HEK293 (cell line): ENCODE data around the gene MRPS11.

ENCODE experiments used
- CTCF ChIA-PET: fragments of 350-600 bp; formaldehyde crosslinking; extraction: SDS; loops from one replicate; lab custom pipeline; 2021; ENCODE audit warnings: antibody characterized with exemption; lab: Yijun Ruan, JAX
- POLR2A ChIA-PET: fragments of 300-600 bp; formaldehyde crosslinking; extraction: SDS; loops from one replicate; lab custom pipeline; 2020; ENCODE audit warnings: antibody characterized with exemption, inconsistent platforms; lab: Yijun Ruan, JAX
- H3K27ac ChIP-seq: fragments of 200-500 bp; sonication (Bioruptor generic); 2 replicates; pipeline ENCODE4 v1.5.1; 2014; ENCODE audit warnings: low read depth, low read length, control low read depth, inconsistent platforms; ENCODE audit errors: extremely low read depth
- H3K36me3 ChIP-seq, 2 experiments: fragments of 200-500 bp in 1 of 2; sonication (Bioruptor generic) in 1 of 2; 1 replicate in 1 of 2; 2 replicates in 1 of 2; pipeline ENCODE4 v1.5.1; 2014 to 2017; ENCODE audit warnings: inconsistent platforms in 2 of 2, low read length in 2 of 2; ENCODE audit not compliant: control insufficient read depth in 2 of 2, insufficient read depth in 1 of 2
- H3K4me1 ChIP-seq: fragments of 200-500 bp; sonication (Bioruptor generic); 2 replicates; pipeline ENCODE4 v1.5.1; 2014; ENCODE audit warnings: mild to moderate bottlenecking, low read length, inconsistent platforms; ENCODE audit not compliant: control insufficient read depth, insufficient read depth
- H3K4me3 ChIP-seq: 2 replicates; pipeline ENCODE4 v1.5.1; 2011; ENCODE audit warnings: low read depth, mild to moderate bottlenecking, control low read depth, low read length, moderate library complexity
- H3K9me3 ChIP-seq: fragments of 200-500 bp; sonication (Bioruptor generic); 2 replicates; pipeline ENCODE4 v1.5.1; 2014; ENCODE audit warnings: low read depth, low read length, inconsistent platforms; ENCODE audit not compliant: control insufficient read depth, insufficient read depth
- GLI4 ChIP-seq: fragments of 450-650 bp; formaldehyde crosslinking; IDR thresholded peaks from 2 replicates; pipeline ENCODE4 v1.5.1; 2016; ENCODE audit warnings: missing biosample characterization, missing genetic modification characterization
- HOXA7 ChIP-seq: sonication (generic); formaldehyde crosslinking; IDR thresholded peaks from 2 replicates; pipeline ENCODE4 v1.8.1; 2022; ENCODE audit warnings: missing genetic modification reagents, borderline replicate concordance
- KLF7 ChIP-seq: fragments of 450-650 bp; formaldehyde crosslinking; IDR thresholded peaks from 2 replicates; pipeline ENCODE4 v1.5.1; 2016; ENCODE audit warnings: missing biosample characterization, missing genetic modification characterization, borderline replicate concordance
- PRDM1 ChIP-seq: fragments of 450-650 bp; formaldehyde crosslinking; IDR thresholded peaks from 2 replicates; pipeline ENCODE4; 2016; ENCODE audit warnings: missing biosample characterization, missing genetic modification characterization
- SALL2 ChIP-seq: fragments of 450-650 bp; formaldehyde crosslinking; IDR thresholded peaks from 2 replicates; pipeline ENCODE4 v1.5.0; 2017; ENCODE audit warnings: missing biosample characterization, mild to moderate bottlenecking, missing genetic modification characterization, borderline replicate concordance
- SCRT2 ChIP-seq: fragments of 450-650 bp; formaldehyde crosslinking; IDR thresholded peaks from 2 replicates; pipeline ENCODE4 v1.5.1; 2016; ENCODE audit warnings: missing biosample characterization, missing genetic modification characterization
- YY1 ChIP-seq: fragments of 450-650 bp; formaldehyde crosslinking; IDR thresholded peaks from 2 replicates; pipeline ENCODE4 v1.5.1; 2018; ENCODE audit warnings: missing biosample characterization, missing genetic modification characterization
- ZBTB21 ChIP-seq: fragments of 450-650 bp; formaldehyde crosslinking; IDR thresholded peaks from 2 replicates; pipeline ENCODE4 v1.5.1; 2017; ENCODE audit warnings: missing biosample characterization, missing genetic modification characterization
- ZFHX2 ChIP-seq: fragments of 450-650 bp; formaldehyde crosslinking; conservative IDR thresholded peaks from 2 replicates; pipeline ENCODE4 v1.5.1; 2016; ENCODE audit warnings: missing biosample characterization, missing genetic modification characterization
- ZNF112 ChIP-seq: fragments of 450-650 bp; formaldehyde crosslinking; IDR thresholded peaks from 2 replicates; pipeline ENCODE4 v1.5.0; 2017; ENCODE audit warnings: missing biosample characterization, missing genetic modification characterization
- ZNF133 ChIP-seq: fragments of 450-650 bp; formaldehyde crosslinking; IDR thresholded peaks from 2 replicates; pipeline ENCODE4 v1.5.1; 2016; ENCODE audit warnings: missing biosample characterization, missing genetic modification characterization
- ZNF138 ChIP-seq: fragments of 450-650 bp; formaldehyde crosslinking; IDR thresholded peaks from 2 replicates; pipeline ENCODE4 v1.5.1; 2016; ENCODE audit warnings: missing biosample characterization, missing genetic modification characterization, borderline replicate concordance
- ZNF16 ChIP-seq: fragments of 450-650 bp; formaldehyde crosslinking; IDR thresholded peaks from 2 replicates; pipeline ENCODE4 v1.5.1; 2016; ENCODE audit warnings: low read depth, missing biosample characterization, missing genetic modification characterization
- ZNF354C ChIP-seq: fragments of 450-650 bp; formaldehyde crosslinking; IDR thresholded peaks from 2 replicates; pipeline ENCODE4 v1.5.1; 2016; ENCODE audit warnings: missing biosample characterization, missing genetic modification characterization, low read depth, borderline replicate concordance
- ZNF473 ChIP-seq: fragments of 450-650 bp; formaldehyde crosslinking; IDR thresholded peaks from 2 replicates; pipeline ENCODE4 v1.5.1; 2017; ENCODE audit warnings: missing biosample characterization, missing genetic modification characterization
- ZNF544 ChIP-seq: fragments of 450-650 bp; formaldehyde crosslinking; IDR thresholded peaks from 2 replicates; pipeline ENCODE4 v1.5.0; 2017; ENCODE audit warnings: missing biosample characterization, missing genetic modification characterization
- ZNF670 ChIP-seq: fragments of 450-650 bp; formaldehyde crosslinking; IDR thresholded peaks from 2 replicates; pipeline ENCODE4 v1.5.1; 2016; ENCODE audit warnings: missing biosample characterization, missing genetic modification characterization, low read depth
- TF ChIP-seq, protein P1 (sequence below): fragments of 450-650 bp; formaldehyde crosslinking; IDR thresholded peaks from 2 replicates; pipeline ENCODE4 v1.5.1; 2016; ENCODE audit warnings: missing biosample characterization, missing genetic modification characterization
- TF ChIP-seq, protein P2 (sequence below): fragments of 450-650 bp; IDR thresholded peaks from 2 replicates; pipeline ENCODE4 v1.5.1; 2018; ENCODE audit warnings: missing biosample characterization, mild to moderate bottlenecking, missing genetic modification characterization
- TF ChIP-seq, protein P3 (sequence below): fragments of 450-650 bp; formaldehyde crosslinking; IDR thresholded peaks from 2 replicates; pipeline ENCODE4 v1.5.1; 2016; ENCODE audit warnings: missing biosample characterization, missing genetic modification characterization
- TF ChIP-seq, protein P4 (sequence below): fragments of 450-650 bp; formaldehyde crosslinking; IDR thresholded peaks from 2 replicates; pipeline ENCODE4 v1.5.1; 2016; ENCODE audit warnings: missing biosample characterization, missing genetic modification characterization
- TF ChIP-seq, protein P5 (sequence below): fragments of 450-650 bp; formaldehyde crosslinking; IDR thresholded peaks from 2 replicates; pipeline ENCODE4 v1.5.1; 2016; ENCODE audit warnings: missing biosample characterization, missing genetic modification characterization
- TF ChIP-seq, protein P6 (sequence below): fragments of 450-650 bp; formaldehyde crosslinking; IDR thresholded peaks from 2 replicates; pipeline ENCODE4 v1.5.1; 2016; ENCODE audit warnings: missing biosample characterization, missing genetic modification characterization

MRPS11 gene

DNA sequence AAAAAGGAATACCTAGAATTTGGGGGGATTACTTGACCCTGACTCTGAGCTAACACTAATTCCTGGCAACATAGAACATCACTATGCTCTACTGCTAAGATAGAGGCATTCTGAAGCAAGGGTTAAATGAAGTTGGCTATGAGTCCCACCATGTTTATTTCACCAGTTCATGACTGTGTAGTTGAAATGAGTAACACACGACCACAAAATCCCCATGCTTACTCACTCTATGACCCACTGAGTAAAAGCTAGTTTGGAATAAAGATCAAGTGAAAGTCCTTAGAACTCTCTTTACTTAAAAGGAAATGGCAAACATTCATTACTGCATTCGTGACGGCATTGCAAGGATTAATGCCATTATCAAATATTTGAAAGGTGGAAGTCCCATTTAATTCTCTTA lies 47.7 kb upstream of the MRPS11 start:
- H3K9me3 ChIP-seq, result no peaks in the 10 kb centered on the region
- ChIA-PET CTCF (interaction anchor here (0.9 kb wide), 1 partner anchor 30 kb away, joined by 3 read pairs; no protein-coding TSS in a partner anchor), POLR2A (no interaction called here)
- no peak for TF ChIP-seq ZBTB21 (tag by site-specific recombination)
- no peaks in the 10 kb centered on the region for H3K36me3 ChIP-seq
- H3K27ac ChIP-seq, result no peak overlapping the region
- H3K4me1 ChIP-seq, result no peaks in the 10 kb centered on the region
- no peak overlapping the region for H3K4me3 ChIP-seq

DNA sequence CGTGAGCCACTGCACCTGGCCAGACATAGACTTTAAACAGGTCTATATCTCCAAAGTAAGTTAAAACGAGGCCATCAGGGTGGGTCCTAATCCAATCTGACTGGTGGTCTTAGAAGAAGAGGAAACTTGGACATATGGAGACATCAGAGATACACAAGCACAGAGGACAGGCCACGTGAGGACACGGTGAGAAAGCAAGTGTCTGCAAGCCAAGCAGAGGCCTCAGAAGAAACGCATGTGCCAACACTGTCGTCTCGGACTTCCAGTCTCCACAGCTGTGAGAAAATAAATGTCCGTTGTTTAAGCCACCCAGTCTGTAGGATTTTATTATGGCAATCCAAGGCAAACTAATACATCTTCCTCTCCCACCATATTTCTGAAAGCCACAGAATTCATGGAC lies 44.2 kb upstream of the MRPS11 start:
- ChIA-PET CTCF (no interaction called here), POLR2A (no interaction called here)
- Histone ChIP-seq H3K9me3 (no peaks in the 10 kb centered on the region), H3K27ac (no peak overlapping the region), H3K4me3 (no peak overlapping the region), H3K36me3 (no peaks in the 10 kb centered on the region), H3K4me1 (no peaks in the 10 kb centered on the region)
- no peak for TF ChIP-seq ZNF670 (tag by site-specific recombination)
- no peak for TF ChIP-seq SALL2 (tag by site-specific recombination)
- TF ChIP-seq ZNF544 (tag by site-specific recombination), result no peak
- TF ChIP-seq, protein P1, sequence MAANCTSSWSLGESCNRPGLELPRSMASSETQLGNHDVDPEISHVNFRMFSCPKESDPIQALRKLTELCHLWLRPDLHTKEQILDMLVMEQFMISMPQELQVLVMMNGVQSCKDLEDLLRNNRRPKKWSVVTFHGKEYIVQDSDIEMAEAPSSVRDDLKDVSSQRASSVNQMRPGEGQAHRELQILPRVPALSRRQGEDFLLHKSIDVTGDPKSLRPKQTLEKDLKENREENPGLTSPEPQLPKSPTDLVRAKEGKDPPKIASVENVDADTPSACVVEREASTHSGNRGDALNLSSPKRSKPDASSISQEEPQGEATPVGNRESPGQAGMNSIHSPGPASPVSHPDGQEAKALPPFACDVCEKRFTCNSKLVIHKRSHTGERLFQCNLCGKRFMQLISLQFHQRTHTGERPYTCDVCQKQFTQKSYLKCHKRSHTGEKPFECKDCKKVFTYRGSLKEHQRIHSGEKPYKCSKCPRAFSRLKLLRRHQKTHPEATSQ, result no peak
- TF ChIP-seq KLF7 (tag by site-specific recombination), result no peak
- TF ChIP-seq SCRT2, result no peak
- TF ChIP-seq ZNF133 (tag by site-specific recombination), result no peak
- TF ChIP-seq, protein P2, sequence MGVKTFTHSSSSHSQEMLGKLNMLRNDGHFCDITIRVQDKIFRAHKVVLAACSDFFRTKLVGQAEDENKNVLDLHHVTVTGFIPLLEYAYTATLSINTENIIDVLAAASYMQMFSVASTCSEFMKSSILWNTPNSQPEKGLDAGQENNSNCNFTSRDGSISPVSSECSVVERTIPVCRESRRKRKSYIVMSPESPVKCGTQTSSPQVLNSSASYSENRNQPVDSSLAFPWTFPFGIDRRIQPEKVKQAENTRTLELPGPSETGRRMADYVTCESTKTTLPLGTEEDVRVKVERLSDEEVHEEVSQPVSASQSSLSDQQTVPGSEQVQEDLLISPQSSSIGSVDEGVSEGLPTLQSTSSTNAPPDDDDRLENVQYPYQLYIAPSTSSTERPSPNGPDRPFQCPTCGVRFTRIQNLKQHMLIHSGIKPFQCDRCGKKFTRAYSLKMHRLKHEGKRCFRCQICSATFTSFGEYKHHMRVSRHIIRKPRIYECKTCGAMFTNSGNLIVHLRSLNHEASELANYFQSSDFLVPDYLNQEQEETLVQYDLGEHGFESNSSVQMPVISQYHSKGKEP, result no peak
- TF ChIP-seq ZNF473 (tag by site-specific recombination), result no peak
- no peak for TF ChIP-seq HOXA7 (CRISPR knock-in tag)
- TF ChIP-seq ZNF354C (tag by site-specific recombination), result no peak
- no peak for TF ChIP-seq ZFHX2
- no peak for TF ChIP-seq PRDM1 (tag by site-specific recombination)
- no peak for TF ChIP-seq ZNF112 (tag by site-specific recombination)
- TF ChIP-seq, protein P3, sequence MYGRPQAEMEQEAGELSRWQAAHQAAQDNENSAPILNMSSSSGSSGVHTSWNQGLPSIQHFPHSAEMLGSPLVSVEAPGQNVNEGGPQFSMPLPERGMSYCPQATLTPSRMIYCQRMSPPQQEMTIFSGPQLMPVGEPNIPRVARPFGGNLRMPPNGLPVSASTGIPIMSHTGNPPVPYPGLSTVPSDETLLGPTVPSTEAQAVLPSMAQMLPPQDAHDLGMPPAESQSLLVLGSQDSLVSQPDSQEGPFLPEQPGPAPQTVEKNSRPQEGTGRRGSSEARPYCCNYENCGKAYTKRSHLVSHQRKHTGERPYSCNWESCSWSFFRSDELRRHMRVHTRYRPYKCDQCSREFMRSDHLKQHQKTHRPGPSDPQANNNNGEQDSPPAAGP (tag by site-specific recombination), result no peak

DNA sequence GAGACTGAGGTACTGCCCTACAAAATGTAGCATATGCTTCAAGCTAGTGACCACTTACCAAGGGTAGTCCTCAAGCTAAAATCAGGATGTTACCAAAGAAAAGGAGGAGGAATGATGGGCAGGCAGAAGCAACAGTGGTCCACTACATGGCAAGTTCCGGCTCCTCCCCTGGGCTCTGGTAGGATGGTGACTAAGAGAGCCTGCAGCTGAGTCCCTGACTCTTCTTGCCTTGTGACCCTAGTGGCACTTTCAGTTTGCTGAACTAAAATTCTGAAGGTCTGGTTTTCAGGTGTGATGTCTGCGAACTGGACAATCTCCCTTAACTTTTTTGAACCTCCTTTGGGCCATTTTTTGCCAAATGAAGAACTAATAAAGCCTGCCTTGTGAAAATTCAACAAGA lies 41.2 kb upstream of the MRPS11 start:
- Histone ChIP-seq H3K27ac (no peak overlapping the region), H3K4me1 (no peaks in the 10 kb centered on the region), H3K36me3 (no peaks in the 10 kb centered on the region), H3K9me3 (no peaks in the 10 kb centered on the region), H3K4me3 (no peak overlapping the region)
- POLR2A ChIA-PET, result no interaction called here
- CTCF ChIA-PET, result interaction anchor here (0.8 to 1.7 kb wide), 3 partner anchors 14 to 230 kb away, joined by 3 to 7 read pairs (median 4); no protein-coding TSS in a partner anchor
- TF ChIP-seq YY1 (tag by site-specific recombination) (no peak), ZNF16 (no peak), ZNF138 (no peak), GLI4 (tag by site-specific recombination) (no peak)
- TF ChIP-seq, protein P4, sequence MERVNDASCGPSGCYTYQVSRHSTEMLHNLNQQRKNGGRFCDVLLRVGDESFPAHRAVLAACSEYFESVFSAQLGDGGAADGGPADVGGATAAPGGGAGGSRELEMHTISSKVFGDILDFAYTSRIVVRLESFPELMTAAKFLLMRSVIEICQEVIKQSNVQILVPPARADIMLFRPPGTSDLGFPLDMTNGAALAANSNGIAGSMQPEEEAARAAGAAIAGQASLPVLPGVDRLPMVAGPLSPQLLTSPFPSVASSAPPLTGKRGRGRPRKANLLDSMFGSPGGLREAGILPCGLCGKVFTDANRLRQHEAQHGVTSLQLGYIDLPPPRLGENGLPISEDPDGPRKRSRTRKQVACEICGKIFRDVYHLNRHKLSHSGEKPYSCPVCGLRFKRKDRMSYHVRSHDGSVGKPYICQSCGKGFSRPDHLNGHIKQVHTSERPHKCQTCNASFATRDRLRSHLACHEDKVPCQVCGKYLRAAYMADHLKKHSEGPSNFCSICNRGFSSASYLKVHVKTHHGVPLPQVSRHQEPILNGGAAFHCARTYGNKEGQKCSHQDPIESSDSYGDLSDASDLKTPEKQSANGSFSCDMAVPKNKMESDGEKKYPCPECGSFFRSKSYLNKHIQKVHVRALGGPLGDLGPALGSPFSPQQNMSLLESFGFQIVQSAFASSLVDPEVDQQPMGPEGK (tag by site-specific recombination), result no peak
- TF ChIP-seq, protein P5, sequence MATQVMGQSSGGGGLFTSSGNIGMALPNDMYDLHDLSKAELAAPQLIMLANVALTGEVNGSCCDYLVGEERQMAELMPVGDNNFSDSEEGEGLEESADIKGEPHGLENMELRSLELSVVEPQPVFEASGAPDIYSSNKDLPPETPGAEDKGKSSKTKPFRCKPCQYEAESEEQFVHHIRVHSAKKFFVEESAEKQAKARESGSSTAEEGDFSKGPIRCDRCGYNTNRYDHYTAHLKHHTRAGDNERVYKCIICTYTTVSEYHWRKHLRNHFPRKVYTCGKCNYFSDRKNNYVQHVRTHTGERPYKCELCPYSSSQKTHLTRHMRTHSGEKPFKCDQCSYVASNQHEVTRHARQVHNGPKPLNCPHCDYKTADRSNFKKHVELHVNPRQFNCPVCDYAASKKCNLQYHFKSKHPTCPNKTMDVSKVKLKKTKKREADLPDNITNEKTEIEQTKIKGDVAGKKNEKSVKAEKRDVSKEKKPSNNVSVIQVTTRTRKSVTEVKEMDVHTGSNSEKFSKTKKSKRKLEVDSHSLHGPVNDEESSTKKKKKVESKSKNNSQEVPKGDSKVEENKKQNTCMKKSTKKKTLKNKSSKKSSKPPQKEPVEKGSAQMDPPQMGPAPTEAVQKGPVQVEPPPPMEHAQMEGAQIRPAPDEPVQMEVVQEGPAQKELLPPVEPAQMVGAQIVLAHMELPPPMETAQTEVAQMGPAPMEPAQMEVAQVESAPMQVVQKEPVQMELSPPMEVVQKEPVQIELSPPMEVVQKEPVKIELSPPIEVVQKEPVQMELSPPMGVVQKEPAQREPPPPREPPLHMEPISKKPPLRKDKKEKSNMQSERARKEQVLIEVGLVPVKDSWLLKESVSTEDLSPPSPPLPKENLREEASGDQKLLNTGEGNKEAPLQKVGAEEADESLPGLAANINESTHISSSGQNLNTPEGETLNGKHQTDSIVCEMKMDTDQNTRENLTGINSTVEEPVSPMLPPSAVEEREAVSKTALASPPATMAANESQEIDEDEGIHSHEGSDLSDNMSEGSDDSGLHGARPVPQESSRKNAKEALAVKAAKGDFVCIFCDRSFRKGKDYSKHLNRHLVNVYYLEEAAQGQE (tag by site-specific recombination), result no peak
- TF ChIP-seq, protein P6, sequence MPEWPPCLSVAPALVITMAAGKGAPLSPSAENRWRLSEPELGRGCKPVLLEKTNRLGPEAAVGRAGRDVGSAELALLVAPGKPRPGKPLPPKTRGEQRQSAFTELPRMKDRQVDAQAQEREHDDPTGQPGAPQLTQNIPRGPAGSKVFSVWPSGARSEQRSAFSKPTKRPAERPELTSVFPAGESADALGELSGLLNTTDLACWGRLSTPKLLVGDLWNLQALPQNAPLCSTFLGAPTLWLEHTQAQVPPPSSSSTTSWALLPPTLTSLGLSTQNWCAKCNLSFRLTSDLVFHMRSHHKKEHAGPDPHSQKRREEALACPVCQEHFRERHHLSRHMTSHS (tag by site-specific recombination), result no peak
